ENCODE results near the gene MEAF6. TPM values are rescaled to one million over a fixed set of nuclear protein-coding genes. Genes with fewer than 3 reads are reported as not detected.

MEAF6 gene
- total and polyA plus RNA-seq, 2 of the 8 experiments (the other 6 are each of a cell fraction or from before 2014, with no cell fraction given), result 23.0 to 38.8 TPM

- Histone ChIP-seq H3K4ac (replicated peaks; ENCODE audit: insufficient read length, low read depth, low read length) (no peak overlapping the region), H3K23ac (ENCODE audit: insufficient read length) (no peak overlapping the region), H4K5ac (ENCODE audit: insufficient read length, low read depth, low read length) (no peak overlapping the region), H2AFZ (ENCODE audit: low read length) (no peak overlapping the region), H3K14ac (ENCODE audit: insufficient read length) (no peak overlapping the region), H3K9ac (replicated peaks in 1 of 4; ENCODE audit: extremely low read depth in 1 of 4, low read depth in 3 of 4, low read length in 3 of 4) (no peak overlapping the region), H3K56ac (replicated peaks; ENCODE audit: insufficient read length, low read depth, low read length) (no peak overlapping the region), H3K18ac (ENCODE audit: extremely low read depth, low read length) (no peak overlapping the region), H3K79me1 (ENCODE audit: low read depth, low read length) (no peaks in the 10 kb centered on the region), H3K4me3 (ENCODE audit: extremely low read depth in 1 of 4, insufficient read depth in 2 of 4, low read depth in 3 of 4, low read length in 4 of 4) (no peak overlapping the region), H2BK12ac (ENCODE audit: low read depth, low read length) (no peak overlapping the region), H3K27ac (ENCODE audit: low read depth, low read length) (no peak overlapping the region), H2AK5ac (ENCODE audit: low read depth, low read length) (no peak overlapping the region), H2BK15ac (ENCODE audit: low read length) (no peak overlapping the region), H3K23me2 (ENCODE audit: low read depth, low read length) (peaks cover 4% of the 10 kb centered on the region), H3K79me2 (ENCODE audit: control insufficient read depth in 1 of 2, insufficient read depth in 2 of 2, low read length in 2 of 2) (no peaks in the 10 kb centered on the region), H3K9me3 (ENCODE audit: insufficient read depth in 2 of 2, low read depth in 1 of 2, low read length in 1 of 2) (no peaks in the 10 kb centered on the region), H2BK5ac (ENCODE audit: low read depth, low read length) (no peak overlapping the region), H3K4me1 (replicated peaks in 1 of 4; ENCODE audit: control insufficient read depth in 3 of 4, insufficient read depth in 4 of 4, low read length in 3 of 4) (peaks cover 6 to 21% (median 10%) of the 10 kb centered on the region in 4 experiments), H4K8ac (ENCODE audit: extremely low read depth, insufficient read depth, low read length) (no peak overlapping the region), H2BK120ac (replicated peaks; ENCODE audit: low read depth, low read length) (no peak overlapping the region), H2BK20ac (ENCODE audit: low read length) (no peak overlapping the region), H4K91ac (replicated peaks; ENCODE audit: insufficient read length, low read length) (no peak overlapping the region), H4K20me1 (replicated peaks in 1 of 2; ENCODE audit: control insufficient read depth in 1 of 2, insufficient read depth in 2 of 2, low read length in 2 of 2) (peaks cover 0 to 2% of the 10 kb centered on the region in 2 experiments), H3K36me3 (ENCODE audit: control insufficient read depth in 2 of 4, insufficient read depth in 4 of 4, low read length in 3 of 4) (no peaks in the 10 kb centered on the region), H3K4me2 (ENCODE audit: insufficient read depth in 1 of 2, low read depth in 2 of 2, low read length in 2 of 2) (no peak overlapping the region), H3K27me3 (replicated peaks in 1 of 4; ENCODE audit: control insufficient read depth in 3 of 4, extremely low read depth in 1 of 4, insufficient read depth in 3 of 4, low read length in 3 of 4) (peaks cover 1 to 13% (median 9%) of the 10 kb centered on the region in 4 experiments; a peak in 6 of 7 replicates)
- DNase-seq (ENCODE audit: low read depth in 1 of 2, low spot score in 2 of 2), result no peak
- 84% methylated on average over 3 of the region's 3 CpGs; no CpG with 5 or more reads in 1 of the 2 experiments for WGBS, 2 experiments (ENCODE audit: extremely low coverage in 1 of 2, insufficient coverage in 1 of 2, insufficient read length in 1 of 2, insufficient replicate concordance in 2 of 2, low coverage in 1 of 2, low lambda C conversion rate in 2 of 2, missing lambda C conversion rate in 1 of 2)
- CTCF ChIA-PET (ENCODE audit: partially characterized antibody), result interaction anchor here (1.2 to 17.4 kb wide), 3 partner anchors 13 to 17 kb away, joined by 3 to 213 read pairs (median 34); no protein-coding TSS in a partner anchor
- FAIRE-seq, result no peak
- POLR2A ChIA-PET (ENCODE audit: partially characterized antibody), result interaction anchor here (3.3 kb wide), 1 partner anchor 17 kb away, joined by 12 read pairs; no protein-coding TSS in a partner anchor
- no peak for TF ChIP-seq BRCA1 (IDR thresholded peaks at IDR 0.05; ENCODE audit: low read depth, low read length)
- no peak for TF ChIP-seq SIX5 (IDR thresholded peaks at IDR 0.05; ENCODE audit: low read depth, low read length)
- no peak for TF ChIP-seq ASH2L (IDR thresholded peaks at IDR 0.05; ENCODE audit: low read length)
- TF ChIP-seq SP1 (IDR thresholded peaks at IDR 0.05; ENCODE audit: low read depth, low read length), result no peak
- TF ChIP-seq CTBP2 (IDR thresholded peaks at IDR 0.05; ENCODE audit: borderline replicate concordance, insufficient read depth, insufficient read length, low read length), result no peak
- no peak for TF ChIP-seq JUN (IDR thresholded peaks at IDR 0.05; ENCODE audit: low read depth, low read length)
- no peak for TF ChIP-seq RNF2 (IDR thresholded peaks at IDR 0.05; ENCODE audit: borderline replicate concordance, low read depth, low read length, missing control alignments, poor library complexity, severe bottlenecking)
- TF ChIP-seq RXRA (IDR thresholded peaks at IDR 0.05; ENCODE audit: insufficient read depth, low read depth, low read length), result no peak
- no peak for TF ChIP-seq USF2 (IDR thresholded peaks at IDR 0.05; ENCODE audit: low read length)
- no peak for TF ChIP-seq ATF3 (IDR thresholded peaks at IDR 0.05; ENCODE audit: insufficient read depth, low read depth, low read length)
- TF ChIP-seq TBP (IDR thresholded peaks at IDR 0.05; ENCODE audit: low read depth, low read length), result no peak
- no peak for TF ChIP-seq TEAD4 (IDR thresholded peaks at IDR 0.05; ENCODE audit: low read depth, low read length)
Measured at GRCh38 chr1:37469386-37469785, 45.2 kb downstream of the MEAF6 start.
